Vagina (tissue), 2 donors: ENCODE data around the gene RBP5.

Experiments
- POLR2A ChIP-seq, 2 donors: fragments of 450-650 bp; IDR thresholded peaks; one replicate each; pipeline ENCODE4 v1.6.1; 2017; ENCODE audit warnings: antibody characterized with exemption in 2 of 2, mild to moderate bottlenecking in 2 of 2, moderate library complexity in 2 of 2
- POLR2AphosphoS5 ChIP-seq, 2 donors: sonication (generic); formaldehyde crosslinking; IDR thresholded peaks; one replicate each; pipeline ENCODE4 v1.9.0; 2017; ENCODE audit warnings: antibody characterized with exemption in 2 of 2, mild to moderate bottlenecking in 2 of 2, low read depth in 1 of 2; ENCODE audit not compliant: insufficient read depth in 1 of 2
- TF ChIP-seq, protein P1 (sequence below), 3 experiments: fragments of 450-650 bp in 2 of 3; fragments of 200-600 bp in 1 of 3; sonication (generic) in 1 of 3; IDR thresholded peaks; one replicate each; pipeline ENCODE4 v1.5.1; 2017 to 2019; ENCODE audit warnings: antibody characterized with exemption in 3 of 3, mild to moderate bottlenecking in 2 of 3, moderate library complexity in 2 of 3

DNA sequence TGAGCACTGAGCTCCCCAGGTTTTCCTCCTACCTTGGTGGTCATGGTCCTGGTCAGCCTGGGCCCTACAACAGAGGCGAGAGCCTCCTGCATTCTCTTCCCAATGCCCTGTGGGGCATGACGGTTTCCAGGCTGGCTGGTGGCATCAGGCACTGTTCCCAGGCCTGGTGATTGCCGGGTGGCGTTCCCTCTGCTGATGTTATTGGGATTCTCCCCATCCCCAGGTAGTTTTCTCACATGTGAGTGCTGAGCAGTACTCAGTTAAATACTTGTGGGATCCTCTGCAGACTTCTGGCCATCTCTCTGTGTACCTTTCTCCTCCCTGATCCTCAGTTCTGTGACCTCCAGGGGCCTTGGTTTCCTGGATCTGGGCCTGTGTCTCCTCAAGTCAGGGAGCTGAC, 52.2 kb downstream of the RBP5 start:
- TF ChIP-seq, protein P1, sequence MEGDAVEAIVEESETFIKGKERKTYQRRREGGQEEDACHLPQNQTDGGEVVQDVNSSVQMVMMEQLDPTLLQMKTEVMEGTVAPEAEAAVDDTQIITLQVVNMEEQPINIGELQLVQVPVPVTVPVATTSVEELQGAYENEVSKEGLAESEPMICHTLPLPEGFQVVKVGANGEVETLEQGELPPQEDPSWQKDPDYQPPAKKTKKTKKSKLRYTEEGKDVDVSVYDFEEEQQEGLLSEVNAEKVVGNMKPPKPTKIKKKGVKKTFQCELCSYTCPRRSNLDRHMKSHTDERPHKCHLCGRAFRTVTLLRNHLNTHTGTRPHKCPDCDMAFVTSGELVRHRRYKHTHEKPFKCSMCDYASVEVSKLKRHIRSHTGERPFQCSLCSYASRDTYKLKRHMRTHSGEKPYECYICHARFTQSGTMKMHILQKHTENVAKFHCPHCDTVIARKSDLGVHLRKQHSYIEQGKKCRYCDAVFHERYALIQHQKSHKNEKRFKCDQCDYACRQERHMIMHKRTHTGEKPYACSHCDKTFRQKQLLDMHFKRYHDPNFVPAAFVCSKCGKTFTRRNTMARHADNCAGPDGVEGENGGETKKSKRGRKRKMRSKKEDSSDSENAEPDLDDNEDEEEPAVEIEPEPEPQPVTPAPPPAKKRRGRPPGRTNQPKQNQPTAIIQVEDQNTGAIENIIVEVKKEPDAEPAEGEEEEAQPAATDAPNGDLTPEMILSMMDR (IDR thresholded peaks at IDR 0.05): no peak
- TF ChIP-seq POLR2AphosphoS5 (IDR thresholded peaks at IDR 0.05; ENCODE audit: insufficient read depth in 1 of 2, low read depth in 1 of 2): no peak
- TF ChIP-seq POLR2A (IDR thresholded peaks at IDR 0.05): no peak
